GM18526 (cell line): ENCODE measurements around the gene MDH2.

ENCODE experiments used
- POLR2A ChIP-seq: IDR thresholded peaks from 3 replicates; pipeline ENCODE4 v1.6.1; 2011; ENCODE audit not compliant: insufficient read length; ENCODE audit errors: extremely low read depth

Gene MDH2

GRCh38 chr7:76086070-76086469 is 38.2 kb downstream of the MDH2 start:
- TF ChIP-seq POLR2A, result no peak

GRCh38 chr7:76089865-76090475 is 42.1 kb downstream of the MDH2 start:
- no peak for TF ChIP-seq POLR2A

GRCh38 chr7:76091506-76091905 is 43.6 kb downstream of the MDH2 start:
- TF ChIP-seq POLR2A, result no peak

- TF ChIP-seq POLR2A, result no peak
Measured at GRCh38 chr7:76095908-76096307, 48.0 kb downstream of the MDH2 start.

GRCh38 chr7:76106893-76107292 is 59.0 kb downstream of the MDH2 start:
- no peak for TF ChIP-seq POLR2A

- TF ChIP-seq POLR2A, result no peak
Measured at GRCh38 chr7:76108540-76109233, 60.8 kb downstream of the MDH2 start.
